ENCODE data around the gene PLA2G4D.

DNA sequence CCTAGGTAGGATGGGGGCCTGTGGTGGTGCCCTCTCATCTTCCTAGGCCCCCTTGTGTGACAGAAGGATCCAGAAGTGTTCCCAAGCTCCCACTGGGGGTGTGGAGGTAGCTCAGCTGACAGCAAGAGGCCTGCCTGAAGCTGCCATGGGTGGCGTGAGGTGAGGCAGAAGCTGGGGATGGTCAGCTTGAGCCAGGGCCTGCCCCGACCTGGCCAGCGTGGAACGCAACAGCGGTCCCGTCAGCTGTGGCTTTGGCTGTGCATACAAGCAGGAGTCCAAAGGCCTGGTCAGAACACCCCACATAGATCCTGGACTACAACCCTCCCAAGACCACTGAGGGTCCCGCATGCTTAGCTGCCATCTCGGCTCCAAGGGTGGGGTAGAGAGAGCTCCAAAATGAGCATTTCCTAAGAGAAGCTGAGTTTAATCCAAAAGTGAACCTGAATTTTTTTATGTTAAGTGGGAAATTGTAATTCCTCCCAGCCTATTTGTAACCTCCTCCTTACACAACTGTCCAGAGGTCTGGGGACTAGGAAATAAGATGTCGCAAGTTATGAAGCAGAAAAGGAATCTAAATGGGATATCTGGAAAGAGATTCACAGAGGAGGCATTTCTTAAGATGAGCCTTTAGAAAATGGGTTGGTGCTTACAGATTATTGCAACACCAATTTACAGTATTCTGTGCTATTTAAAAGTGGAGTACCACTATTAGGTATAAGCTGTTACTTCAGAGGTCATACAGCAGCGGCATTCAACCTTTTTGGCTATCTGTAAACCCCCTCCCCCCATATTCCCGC lies 9.9 kb upstream of the PLA2G4D start:
- TF ChIP-seq CTCF (IDR thresholded peaks at IDR 0.05; ENCODE audit: low read length) (no peak), EZH2 (optimal IDR thresholded peaks at IDR 0.05; ENCODE audit: low read depth, low read length) (no peak)
